Diencephalon (tissue), 1 donor: ENCODE data around the gene FOXK2. TPM values are rescaled to one million over a fixed set of nuclear protein-coding genes. Genes with fewer than 3 reads are reported as not detected.

Experiments
- total RNA-seq: library from RNA; depleted of rRNA; stranded (reverse); fragments of >200 nt; gene quantifications from one replicate; pipeline ENCODE4 v1.2.3, GENCODE V29; 2014

FOXK2 gene
- 48.2 TPM for total RNA-seq

DNA sequence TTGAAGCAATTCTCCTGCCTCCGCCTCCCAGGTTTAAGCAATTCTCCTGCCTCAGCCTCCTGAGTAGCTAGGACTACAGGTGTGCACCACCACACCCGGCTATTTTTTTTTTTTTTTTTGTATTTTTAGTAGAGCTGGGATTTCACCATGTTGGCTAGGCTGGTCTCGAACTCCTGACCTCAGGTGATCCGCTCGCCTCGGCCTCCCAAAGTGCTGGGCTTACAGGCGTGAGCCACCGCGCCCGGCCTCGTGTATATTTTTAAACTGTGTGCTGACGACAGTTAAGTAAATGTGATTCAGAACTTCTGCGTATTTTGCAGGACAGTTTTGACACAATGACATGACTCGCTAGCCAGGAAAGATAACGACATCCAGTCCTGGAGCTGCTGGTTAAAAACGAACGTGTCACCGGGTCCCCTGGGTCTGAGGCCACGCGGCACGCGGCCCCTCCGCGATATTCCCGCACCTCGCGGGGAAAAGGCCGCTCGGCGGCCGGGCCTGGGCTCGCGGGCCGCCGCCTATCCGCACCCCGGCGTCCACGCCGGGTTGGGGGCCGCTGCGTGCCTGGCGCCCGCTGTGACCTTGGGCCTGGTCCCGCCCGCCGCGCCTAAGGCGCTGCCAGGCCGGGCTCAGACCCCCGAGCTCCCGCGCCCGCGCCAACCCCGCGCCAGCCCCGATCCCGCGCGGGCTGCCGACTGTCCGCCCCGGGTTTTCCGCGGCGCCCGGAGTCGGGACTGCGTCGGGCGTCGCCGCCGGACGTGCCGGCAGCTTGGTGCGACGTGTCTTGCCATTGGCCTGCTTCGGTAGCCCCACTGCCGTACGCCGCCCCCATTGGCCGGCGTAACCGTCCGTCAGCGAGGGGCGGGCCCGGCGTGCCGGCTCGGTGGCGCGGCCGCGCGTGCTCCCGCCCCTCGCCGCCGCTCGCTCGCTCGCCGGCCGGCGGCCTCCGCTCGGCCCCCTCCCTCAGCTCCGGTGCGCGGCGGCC lies at the start of gene FOXK2:
FOXK2 (plus strand) TSS at position 907 of the 985 bp plus-strand sequence. CDS start 157 bp downstream, outside the sequence.

DNA sequence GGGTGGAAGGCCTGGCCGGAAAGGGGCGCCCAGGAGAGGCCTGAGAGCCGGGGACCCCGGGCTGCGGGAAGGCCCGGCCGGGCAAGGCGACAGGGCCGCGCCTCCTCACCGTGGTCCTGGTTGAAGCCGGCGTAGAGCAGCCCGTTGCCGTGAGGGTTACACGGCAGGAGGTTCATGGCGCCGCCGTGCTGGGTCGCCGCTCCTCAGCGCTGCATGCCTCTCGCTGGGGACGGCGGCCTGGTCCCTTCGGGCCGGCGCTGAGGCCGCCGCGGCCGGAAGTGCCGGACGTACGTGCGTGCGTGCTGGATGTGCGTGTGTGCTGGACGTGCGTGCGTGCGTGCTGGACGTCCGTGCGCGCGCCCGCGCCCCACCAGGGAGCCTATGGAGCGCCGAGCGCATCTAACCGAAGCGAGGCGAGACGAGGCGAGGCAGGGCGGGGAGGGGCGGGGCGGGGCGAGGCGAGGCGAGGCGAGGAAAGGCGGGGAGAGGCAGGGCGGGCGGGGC lies 128.7 kb downstream of the FOXK2 start, which contains the start of gene WDR45B:
WDR45B (minus strand) TSS at position 280 of the 504 bp plus-strand sequence; CDS start at position 176, 104 bp downstream.

Other genes starting within 250 kb of the FOXK2 start
- gene CSNK1D, start 246.0 kb upstream of the FOXK2 start, total RNA-seq, result 48.7 TPM
- gene CD7, start 202.1 kb upstream of the FOXK2 start, total RNA-seq, result not detected
- gene SECTM1, start 186.0 kb upstream of the FOXK2 start, total RNA-seq, result 5.8 TPM
- gene TEX19, start 160.5 kb upstream of the FOXK2 start, total RNA-seq, result not detected
- gene UTS2R, start 148.0 kb upstream of the FOXK2 start, total RNA-seq, result not detected
- 20.1 TPM for gene HEXD, start 101.4 kb upstream of the FOXK2 start, total RNA-seq
- 20.3 TPM for gene OGFOD3, start 101.1 kb upstream of the FOXK2 start, total RNA-seq
- 31.6 TPM for gene CYBC1, start 69.0 kb upstream of the FOXK2 start, total RNA-seq
- 44.1 TPM for gene NARF, start 61.0 kb upstream of the FOXK2 start, total RNA-seq
- gene WDR45B, start 128.7 kb downstream of the FOXK2 start, total RNA-seq, result 69.2 TPM
- 15.2 TPM for gene RAB40B, start 179.0 kb downstream of the FOXK2 start, total RNA-seq
- 20.3 TPM for gene FN3KRP, start 197.0 kb downstream of the FOXK2 start, total RNA-seq
- gene FN3K, start 215.9 kb downstream of the FOXK2 start, total RNA-seq, result 13.6 TPM
- gene TBCD, start 232.3 kb downstream of the FOXK2 start, total RNA-seq, result 63.7 TPM